Heart left ventricle (tissue), 13 donors: Measurements from ENCODE around the gene BTNL8.

Source experiments
- CTCF ChIP-seq, 12 donors: fragments of 200-600 bp; sonication (generic) in 4 of 12; IDR thresholded peaks; one replicate each; pipeline versions ENCODE4 v1.5.0 to v1.8.0; 2018 to 2022; ENCODE audit warnings: antibody characterized with exemption in 12 of 12, mild to moderate bottlenecking in 5 of 12
- POLR2A ChIP-seq, 2 donors: fragments of 450-650 bp; IDR thresholded peaks; one replicate each; pipeline ENCODE4 v1.6.1; 2017; ENCODE audit warnings: antibody characterized with exemption in 2 of 2, mild to moderate bottlenecking in 2 of 2, moderate library complexity in 2 of 2
- donor health status: ischemic (EF 13 %, LVEDD 7.1; RV severe dilation, severe dysfunction).
- donor health status: DM: no; HTN: yes; CAD: no.
- donor health status: DM: no; HTN: no; CAD: no.
- donor health status: ischemic (EF 25% LVEDD 6.9; RV normal size, moderate dysfunction).
- donor health status: ischemic (EF 25% LVEDD 5.7; RV mildly dilated, moderate dysfunction).
- donor health status: ischemic (EF 35%, LVEDD 5.7; RV mildly dilated, moderate dysfunction).
- donor health status: nonischemic (EF 11% LVEDD 7.7; RV severe dilation, severe dysfunction).
- donor health status: DM: yes; HTN: yes; CAD: no.
- donor health status: PGD.
- donor health status: ischemic (EF 29% LVEDD 5.4; RV normal size, mild dysfunction).
- donor health status: nonischemic (EF 23%, LVEDD 6.1; RV moderate dilation, normal function).

- TF ChIP-seq CTCF (IDR thresholded peaks at IDR 0.05) (no peak), POLR2A (IDR thresholded peaks at IDR 0.05) (no peak)
These were observed 29.4 kb upstream of the BTNL8 start for GRCh38 chr5:180869587-180869986.
